NCI-H128 (cell line): ENCODE data around the gene BMX.

Experiments
- DNase-seq: peaks from one replicate; lab custom pipeline; 2025; ENCODE audit not compliant: unreplicated experiment; lab: John Stamatoyannopoulos, UW

Gene BMX

DNA sequence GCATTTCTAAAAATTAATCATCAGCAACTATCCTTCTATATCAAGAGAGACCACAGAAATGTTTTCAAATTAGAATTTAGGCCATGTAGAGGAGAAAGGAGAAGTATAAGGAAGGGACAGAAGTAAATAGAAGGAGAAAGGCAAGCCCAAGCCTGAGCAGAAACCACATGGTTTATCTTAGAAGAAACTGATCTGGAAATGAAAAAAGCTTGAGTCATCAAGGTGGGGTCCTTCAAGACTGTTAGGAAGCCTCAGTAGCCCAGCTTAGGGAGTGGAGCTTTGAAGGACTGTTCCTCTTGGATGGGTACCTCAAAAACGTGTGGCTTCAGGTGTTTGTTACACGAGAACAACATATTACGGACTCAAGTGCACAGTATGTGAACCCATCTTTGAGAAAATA, 4.5 kb downstream of the BMX start:
- no peak for DNase-seq

GRCh38 chrX:15507005-15507404, 6.4 kb downstream of the BMX start:
- no peak for DNase-seq

DNA sequence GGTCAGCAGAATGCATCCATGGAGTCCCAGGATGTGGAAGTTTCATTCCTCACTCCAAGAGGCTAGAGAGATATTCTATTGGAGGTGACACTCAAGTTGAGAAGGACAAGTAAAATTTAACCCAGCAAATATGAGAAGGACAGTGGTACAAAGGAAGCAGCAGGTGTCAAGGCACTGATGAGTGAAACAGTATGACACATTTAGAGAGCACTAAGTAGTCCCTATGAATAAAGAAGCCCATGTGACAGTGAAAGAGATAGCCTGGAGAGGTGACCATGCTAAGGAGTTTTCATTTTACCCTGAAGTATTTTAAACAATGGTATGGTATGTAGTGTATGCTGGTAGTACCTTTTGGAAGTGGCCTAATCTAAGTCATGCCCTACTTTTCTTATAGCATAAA, 9.2 kb downstream of the BMX start:
- DNase-seq: no peak

DNA sequence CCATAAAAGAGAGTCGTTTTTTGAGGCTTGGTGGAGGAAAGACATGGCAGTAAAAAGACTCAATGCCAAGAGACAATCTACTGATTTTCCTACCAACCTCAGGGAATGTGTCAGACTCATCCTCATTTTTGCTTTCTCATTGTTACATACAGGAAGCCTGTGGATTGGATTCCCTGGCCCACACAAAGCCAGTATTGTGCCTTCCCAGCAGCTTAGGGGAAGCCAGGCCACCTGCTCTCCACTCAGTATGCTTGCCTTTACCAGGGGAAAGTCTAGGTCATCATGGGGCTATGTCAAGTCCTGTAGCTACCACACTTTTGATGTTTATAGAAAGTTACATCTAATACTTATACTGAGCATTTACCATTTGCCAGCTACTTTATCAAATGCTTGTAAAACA, 11.0 kb downstream of the BMX start:
- DNase-seq: no peak

DNA sequence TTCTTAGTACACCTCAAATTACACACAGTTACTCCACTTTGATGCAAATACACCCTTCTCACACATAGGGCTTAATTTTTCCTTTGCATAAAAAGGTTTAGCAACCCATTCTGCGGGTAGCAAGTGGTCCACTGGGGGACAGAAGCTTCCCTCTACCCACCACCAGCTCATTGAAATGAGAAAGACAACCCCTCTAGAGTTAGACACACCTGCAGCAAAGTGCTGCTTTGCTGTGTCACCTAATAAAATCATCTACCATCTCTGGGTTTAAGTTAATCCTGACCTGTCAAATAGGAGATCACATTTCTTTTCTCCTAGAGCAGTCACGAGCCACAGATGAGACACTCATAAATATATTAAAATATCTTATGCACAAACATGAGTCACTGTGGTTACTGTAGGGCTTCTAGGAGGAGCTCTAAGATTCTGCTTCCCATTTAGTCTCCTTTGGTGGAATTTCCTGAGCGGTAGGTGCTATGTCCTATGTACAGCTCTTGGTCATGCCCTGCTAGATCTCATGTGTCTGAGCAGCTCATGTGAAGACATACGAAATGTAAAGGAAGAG, 11.9 kb downstream of the BMX start:
- DNase-seq: no peak

DNA sequence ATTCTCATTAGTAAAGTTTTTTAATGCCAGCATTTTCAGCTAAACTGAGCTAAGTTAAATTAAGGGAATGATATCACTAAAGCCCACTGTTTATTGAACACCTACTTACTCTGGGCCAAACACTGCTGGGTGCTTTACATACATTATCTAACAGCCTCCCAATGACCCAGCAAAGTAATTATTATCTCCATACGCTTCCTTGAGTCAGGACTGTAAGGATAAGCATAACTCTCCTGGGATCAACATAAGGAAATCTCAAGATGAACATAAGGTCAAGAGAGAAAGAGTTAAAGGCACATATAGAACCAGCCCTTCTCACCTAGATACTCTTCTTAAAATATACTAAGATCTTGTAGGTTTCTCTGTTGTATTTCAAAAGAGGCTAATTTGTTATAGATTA, 13.7 kb downstream of the BMX start:
- no peak for DNase-seq

- DNase-seq: no peak
These were observed 15.3 kb downstream of the BMX start for GRCh38 chrX:15515931-15516330.

DNA sequence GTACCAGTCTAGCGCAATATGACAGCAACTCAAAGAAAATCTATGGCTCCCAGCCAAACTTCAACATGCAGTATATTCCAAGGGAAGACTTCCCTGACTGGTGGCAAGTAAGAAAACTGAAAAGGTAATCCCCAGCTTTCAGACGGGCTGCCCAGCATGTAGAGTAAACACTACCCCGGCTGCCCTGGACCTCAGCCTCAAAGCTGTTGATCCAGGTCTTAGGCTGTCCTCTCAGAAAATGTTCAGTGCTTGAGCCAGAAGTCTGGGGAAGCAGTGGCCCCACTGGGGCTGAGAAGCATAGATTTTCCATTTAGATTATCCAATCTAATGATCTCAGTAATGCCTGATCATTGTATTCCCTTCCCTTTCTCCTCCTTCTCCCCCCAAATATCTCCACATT, 21.9 kb downstream of the BMX start:
- DNase-seq: no peak

DNA sequence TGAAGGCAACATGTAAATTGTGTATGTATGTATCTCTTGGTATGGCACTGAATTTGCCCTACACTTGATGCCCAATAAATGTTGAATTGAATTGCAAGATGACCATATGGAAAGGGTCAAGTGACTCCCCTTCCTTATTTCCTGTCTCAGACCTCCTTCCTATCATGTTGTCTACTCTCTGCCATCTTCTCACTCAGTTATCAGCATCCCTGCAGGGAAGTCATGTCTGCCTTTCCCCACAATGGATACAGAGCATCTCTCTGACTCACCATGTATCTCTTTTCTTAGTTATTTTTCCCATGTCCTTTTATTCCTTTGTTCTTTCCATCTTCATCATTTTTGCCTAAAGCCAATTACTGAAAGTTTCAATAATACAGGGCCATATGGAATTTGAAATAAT, 22.5 kb downstream of the BMX start:
- no peak for DNase-seq

- no peak for DNase-seq
These were observed 23.8 kb downstream of the BMX start for GRCh38 chrX:15524417-15524816.

- DNase-seq: peak; percentile 71
These were observed 25.2 kb downstream of the BMX start for GRCh38 chrX:15525664-15526416.

GRCh38 chrX:15529165-15529564, 28.6 kb downstream of the BMX start:
- no peak for DNase-seq

GRCh38 chrX:15530318-15530717, 29.7 kb downstream of the BMX start:
- DNase-seq: no peak

GRCh38 chrX:15546745-15547144, 46.1 kb downstream of the BMX start:
- DNase-seq: no peak

GRCh38 chrX:15547356-15547755, 46.7 kb downstream of the BMX start:
- DNase-seq: no peak

DNA sequence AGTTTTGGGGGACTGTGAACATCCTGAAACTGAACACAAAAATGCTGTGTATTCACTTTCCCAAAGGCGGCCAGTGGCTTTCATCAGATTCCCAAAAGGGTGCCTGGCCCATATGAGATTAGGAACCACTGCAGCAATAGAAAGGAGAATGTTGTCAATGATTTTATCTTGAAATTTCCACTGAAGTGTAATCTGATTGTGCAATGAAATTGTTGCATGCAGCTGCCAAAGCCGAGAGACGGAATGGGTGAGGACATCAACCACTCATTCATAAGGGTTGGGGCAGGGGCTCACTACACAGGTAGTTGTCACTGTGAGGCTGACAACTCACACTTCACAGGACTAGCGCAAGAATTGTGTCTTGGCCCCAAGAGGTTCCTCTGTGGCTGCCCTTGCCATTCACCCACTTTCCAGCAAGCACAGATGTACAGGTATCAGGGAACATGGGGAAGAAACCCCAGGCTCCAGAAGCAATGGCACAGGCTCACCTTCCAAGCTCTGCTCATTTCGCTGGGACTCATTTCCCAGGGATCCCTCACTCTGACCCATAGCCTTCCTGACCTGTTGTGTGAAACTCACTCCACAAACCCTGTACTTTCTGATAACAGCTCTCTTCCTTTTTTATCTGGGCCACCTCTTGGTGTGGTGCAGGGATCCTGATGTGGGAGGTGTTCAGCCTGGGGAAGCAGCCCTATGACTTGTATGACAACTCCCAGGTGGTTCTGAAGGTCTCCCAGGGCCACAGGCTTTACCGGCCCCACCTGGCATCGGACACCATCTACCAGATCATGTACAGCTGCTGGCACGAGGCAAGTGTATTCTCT, 48.8 kb downstream of the BMX start:
- no peak for DNase-seq

GRCh38 chrX:15559227-15559626, 58.6 kb downstream of the BMX start:
- no peak for DNase-seq

DNA sequence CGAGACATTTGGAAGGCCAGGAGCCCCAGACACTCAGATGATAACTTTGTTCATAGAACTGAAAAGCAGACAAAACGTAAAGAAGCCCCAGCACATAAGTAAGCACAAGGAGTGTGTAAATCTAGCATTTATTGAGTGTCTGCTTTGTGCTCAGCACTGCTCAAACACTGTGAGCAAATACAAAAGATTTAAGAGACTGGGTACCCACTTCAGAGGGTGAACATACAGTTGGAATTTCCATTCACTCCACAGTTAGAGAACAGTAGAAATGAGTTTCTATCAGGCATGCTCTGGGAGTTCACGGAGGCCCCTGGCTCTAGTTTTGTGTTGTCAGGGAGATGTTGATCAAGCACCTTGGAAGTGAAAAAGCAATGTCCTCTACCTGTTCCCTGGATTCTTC, 60.3 kb downstream of the BMX start:
- no peak for DNase-seq

DNA sequence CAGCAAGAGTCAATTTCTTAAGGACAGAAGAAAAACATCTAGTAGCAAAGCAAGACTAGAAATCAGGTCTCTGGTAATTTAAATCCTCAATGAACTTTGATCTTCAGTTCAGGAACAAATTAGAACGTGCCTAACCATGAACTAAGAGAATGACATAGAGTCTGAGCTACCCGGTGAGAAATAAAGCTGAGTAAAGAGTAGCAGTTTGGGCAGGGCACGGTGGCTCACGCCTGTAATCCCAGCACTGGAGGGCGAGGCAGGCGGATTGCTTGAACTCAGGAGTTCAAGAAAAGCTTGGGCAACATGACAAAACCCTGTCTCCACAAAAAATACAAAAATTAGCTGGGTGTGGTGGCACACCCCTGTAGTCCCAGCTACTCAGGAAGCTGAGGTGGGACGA, 62.4 kb downstream of the BMX start:
- DNase-seq: no peak

DNA sequence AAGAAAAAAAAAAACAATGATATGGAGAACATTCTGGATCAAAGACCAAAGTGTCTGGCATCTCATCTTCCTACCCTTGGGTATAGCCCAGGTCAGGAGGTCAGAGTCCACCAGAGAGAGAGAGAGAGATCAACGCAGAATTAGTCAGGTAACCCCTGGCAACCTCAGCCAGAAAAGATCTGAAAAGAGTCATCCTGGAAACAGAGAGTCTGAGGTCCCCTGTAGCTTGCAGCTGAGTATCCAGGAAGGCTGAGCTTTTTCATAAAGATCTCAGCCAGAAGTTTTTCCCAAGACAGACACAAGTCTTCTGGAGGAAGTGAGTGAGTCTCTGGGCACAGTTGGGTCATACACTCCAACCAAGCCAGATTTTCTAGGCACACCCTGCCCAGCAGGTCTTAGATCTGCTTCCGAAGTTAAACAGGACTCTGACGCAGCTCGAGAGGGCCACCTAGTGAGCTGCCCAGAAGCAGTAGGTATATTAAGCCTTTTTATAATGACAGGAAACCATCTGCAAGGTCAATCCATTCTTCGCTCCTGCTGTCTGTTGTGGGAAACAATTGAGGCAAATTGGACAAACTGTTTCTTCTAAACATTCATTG, 64.5 kb downstream of the BMX start:
- peak; percentile 24 for DNase-seq

DNA sequence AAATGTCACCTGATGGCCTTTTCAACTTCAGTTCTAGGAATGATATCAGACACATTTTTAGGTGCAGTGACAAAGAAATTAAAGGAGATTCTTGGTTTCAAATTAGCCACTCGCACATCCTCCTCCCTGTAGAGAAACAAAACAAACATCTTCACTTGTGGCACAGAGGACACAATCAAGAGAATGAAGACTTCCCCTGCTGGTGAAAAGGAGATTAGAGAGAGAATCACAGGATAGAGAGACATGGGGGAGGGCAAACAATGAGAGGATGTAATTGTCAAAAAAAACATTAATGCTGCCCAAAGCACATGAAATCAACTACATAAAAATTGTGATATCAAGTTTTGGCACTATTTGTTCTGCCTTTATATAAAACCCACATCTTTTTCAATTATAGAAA, 65.6 kb downstream of the BMX start:
- DNase-seq: no peak

GRCh38 chrX:15567267-15567666, 66.7 kb downstream of the BMX start:
- no peak for DNase-seq
